Cardiac septum (tissue), 1 donor: Measurements from ENCODE around the gene MSMO1. TPM values are rescaled to one million over a fixed set of nuclear protein-coding genes. Genes with fewer than 3 reads are reported as not detected.

Source experiments
- DNase-seq: peaks from one replicate; pipeline ENCODE4 v3.0.0-alpha.2; 2020; ENCODE audit warnings: low spot score
- intact Hi-C: fragments of 100-400 bp; cut with DNase I; formaldehyde crosslinking; loops from one replicate; pipeline ENCODE4 v1.14.0; 2022
- total RNA-seq: library from RNA; stranded (reverse); fragmentation: NEBNext Ultra II Directional; extraction: Animal tissue kit (Norgen Biotek cat#: 25700); gene quantifications from one replicate; pipeline ENCODE4 v1.2.1, GENCODE V29; 2021
- donor health status: DM: no; HTN: no; CAD: no.

The MSMO1 gene
- total RNA-seq, 1 donor from 2014 or later: 19.8 TPM

DNA sequence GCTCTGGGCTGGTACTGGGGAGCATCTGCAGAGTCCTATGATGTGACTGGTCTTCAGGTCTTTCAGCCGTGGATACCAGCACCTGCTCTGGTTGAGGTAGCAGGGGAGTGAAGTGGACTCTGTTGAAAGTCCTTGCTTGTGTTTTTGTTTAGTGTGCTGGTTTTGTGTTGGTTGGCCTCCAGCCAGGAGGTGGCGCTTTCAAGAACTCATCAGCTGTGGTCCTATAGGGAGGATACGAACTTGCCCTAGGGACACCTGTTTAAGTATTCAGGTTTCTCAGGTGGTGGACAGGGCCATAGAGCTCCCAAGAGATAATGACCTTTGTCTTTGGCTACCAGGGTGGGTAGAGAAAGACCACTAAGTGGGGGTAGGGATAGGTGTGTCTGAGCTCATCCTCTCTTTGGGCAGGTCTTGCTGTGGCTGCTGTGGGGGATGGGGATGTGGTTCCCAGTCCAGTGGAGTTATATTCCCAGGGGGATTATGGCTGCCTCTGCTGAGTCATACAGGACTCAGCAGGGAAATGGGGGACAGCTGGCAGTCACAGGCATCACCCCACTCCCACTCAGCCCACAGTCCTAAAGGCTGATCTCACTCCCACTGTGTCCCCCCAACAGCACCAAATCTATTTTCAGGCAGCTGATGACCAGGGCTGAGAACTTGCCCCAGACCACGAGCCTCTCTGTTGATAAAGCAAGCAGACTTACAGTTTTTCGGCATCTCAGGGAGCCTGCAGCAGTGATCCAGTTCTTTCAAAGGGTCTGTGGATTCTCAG lies 24.1 kb downstream of the MSMO1 start:
- intact Hi-C loops: no loop called here
- no peak for DNase-seq

DNA sequence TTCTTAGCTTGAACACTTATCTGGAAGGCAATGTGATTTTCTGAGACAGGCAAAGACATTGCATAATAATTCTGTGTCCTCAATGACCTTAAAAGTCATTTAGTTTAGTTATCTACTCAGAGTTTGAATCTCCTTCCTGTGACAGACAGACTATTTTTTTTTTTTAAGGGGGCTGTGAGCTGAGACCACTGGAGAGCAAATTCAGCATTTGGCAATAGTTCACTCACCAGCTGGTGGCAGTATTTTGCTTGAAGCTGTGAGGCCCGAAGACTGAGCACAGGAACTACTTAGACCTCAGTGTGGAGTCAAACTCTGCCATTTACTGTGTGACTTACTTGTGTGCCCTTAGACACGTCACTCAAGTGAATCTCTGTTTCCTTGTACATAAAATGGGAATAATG lies 28.4 kb downstream of the MSMO1 start:
- intact Hi-C loops: loop anchor here (5.0 kb wide), 1 partner anchor 106 kb away; no protein-coding TSS in a partner anchor

DNA sequence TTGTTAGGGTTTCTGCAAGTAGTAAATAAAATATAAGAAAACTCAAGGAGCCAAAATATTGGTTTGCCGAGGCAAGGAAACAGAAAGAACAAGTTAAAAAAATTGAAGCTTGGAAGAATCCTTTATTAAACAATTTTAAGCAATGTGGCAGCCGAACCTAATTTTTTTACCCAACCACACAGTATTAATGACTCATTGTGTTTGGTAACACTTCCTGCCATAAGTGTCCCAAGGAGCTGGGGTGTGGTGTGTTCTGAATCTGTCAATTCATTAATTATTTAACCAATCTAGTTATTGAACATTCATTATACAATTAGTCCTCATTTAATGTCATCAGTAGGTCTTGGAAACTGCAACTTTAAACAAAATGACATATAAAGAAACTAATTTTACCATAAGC lies 32.0 kb downstream of the MSMO1 start:
- intact Hi-C loops: loop anchor here (5.0 kb wide), 1 partner anchor 103 kb away; no protein-coding TSS in a partner anchor

More for the DNA sequence above, 28.4 kb downstream of the MSMO1 start:
- DNase-seq: no peak

DNA sequence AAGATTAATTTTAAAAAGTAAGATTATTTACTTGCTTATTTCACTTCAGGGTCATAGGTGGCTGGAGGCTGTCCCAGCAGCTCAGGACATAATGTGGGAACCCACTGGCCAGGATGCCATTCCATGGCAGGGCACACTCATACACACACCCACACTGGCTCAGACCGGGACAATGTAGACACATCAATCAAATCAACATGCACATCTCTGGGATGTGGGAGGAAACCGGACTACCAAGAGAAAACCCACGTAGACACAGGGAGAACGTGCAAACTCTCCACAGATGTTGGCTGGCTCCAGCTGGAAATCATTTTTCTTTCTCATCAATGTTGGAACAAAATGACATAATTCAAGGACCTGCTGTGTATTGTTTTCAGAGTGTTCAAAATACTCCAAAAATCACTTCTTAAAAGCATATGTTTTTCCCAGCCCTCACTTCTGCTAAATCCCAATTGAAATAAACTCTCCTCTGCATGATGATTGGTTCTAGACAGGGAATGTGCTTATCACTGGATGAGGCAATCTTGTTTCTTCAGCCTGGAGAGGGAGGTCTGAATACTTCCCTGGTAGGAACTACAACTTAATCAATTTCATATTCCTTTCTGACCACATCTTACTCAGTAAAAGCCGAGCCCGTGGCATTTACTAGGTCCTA lies 32.7 kb downstream of the MSMO1 start:
- DNase-seq: no peak
- intact Hi-C loops: no loop called here

More for the DNA sequence above, 32.0 kb downstream of the MSMO1 start:
- DNase-seq: no peak

DNA sequence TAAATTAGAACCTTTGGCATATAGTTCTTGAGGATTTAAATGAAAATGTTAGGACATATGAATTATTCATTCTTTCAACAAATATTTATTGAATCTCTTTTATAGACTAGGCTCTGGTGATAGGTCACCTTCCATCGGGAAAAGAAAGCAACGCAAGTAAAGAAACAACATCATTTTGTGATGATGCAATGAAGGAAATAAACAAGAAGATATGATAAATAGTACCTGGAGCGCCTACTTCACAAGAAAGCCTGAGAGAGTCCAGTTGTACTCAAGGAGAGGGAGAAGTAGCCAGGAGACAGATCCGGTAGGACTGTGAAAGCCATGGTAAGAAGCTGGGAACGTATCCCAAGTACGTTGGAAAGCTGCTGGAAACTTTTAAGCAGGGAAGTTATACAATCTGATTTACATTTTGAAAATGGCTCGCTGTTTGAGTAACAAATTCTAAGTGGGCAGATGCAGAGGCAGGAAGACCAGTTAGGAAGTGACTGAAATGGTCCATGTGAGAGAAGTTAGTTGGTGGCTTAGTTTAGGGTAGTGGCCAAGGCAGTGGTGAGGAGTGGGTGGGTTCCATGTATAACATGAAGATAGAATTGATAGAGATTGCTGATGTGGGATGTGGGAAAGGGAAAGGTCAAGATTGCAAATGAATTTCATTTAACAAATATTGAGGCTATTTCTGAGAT lies 33.7 kb downstream of the MSMO1 start:
- no peak for DNase-seq
- intact Hi-C loops: no loop called here

DNA sequence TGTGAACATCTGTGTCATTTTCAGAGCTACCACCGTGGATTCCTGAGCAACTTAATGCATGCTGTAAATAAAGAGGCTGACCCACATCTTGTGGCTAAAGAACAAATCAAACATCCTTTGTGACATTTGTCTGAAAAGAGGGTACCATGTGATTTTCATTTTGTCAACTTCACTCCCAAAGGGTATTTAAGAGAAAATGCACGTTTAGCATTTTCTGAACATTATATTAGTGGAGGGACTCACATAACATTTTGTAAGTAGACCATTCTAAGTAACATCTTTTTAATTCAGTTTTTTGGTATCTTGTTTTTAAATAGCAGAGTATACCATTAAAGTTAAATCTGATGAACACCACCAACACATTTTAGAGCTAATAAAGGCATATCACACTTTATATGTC lies 34.3 kb downstream of the MSMO1 start:
- intact Hi-C loops: no loop called here
- no peak for DNase-seq

DNA sequence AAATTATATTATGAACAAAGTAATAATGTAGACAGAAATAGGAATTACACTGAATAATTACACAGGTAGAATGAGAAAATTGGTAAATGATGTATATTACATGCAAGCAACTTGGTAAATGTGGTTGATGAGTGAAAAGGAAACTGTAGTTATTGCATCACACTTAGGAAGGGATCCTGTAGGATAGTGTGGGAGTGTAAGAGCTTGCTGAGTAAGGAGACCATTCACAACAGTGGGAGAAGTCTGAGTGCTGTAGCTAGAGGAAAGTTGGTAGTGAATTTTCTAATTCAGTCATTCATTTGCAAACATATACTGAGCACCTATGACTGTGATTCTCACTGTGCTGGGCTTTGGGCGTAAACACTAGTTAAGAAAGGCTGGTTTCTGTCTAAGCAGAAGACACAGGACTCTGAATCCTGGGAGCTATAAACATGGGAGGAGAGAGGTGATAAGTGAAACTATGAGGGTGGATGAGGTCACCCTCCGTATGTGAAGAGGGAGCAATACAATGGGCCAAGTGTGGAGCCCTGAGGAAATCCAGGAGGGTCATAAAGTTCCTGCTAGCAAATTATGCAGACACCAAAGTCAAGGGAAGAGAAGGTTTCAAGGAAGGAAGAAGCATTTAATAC lies 37.1 kb downstream of the MSMO1 start:
- DNase-seq: no peak
- intact Hi-C loops: no loop called here

DNA sequence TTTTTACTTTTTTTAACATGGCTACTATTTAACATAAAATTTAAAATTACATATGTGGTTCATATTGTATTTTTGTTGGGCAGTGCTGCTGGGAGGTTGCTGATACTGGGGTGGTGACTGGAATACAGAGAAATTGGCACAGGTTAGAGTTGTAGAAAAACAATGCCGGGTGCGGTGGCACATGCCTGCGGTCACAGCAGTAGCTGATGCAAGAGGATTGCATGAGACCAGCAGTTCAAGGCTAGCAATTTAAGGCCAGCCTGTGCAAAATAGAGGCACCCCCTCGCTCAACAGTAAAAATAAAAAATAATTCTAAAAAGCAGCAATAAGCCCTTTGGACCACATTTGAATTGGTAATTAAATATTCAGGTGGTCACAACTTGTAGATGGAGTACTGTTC lies 39.6 kb downstream of the MSMO1 start:
- no peak for DNase-seq
- intact Hi-C loops: no loop called here

DNA sequence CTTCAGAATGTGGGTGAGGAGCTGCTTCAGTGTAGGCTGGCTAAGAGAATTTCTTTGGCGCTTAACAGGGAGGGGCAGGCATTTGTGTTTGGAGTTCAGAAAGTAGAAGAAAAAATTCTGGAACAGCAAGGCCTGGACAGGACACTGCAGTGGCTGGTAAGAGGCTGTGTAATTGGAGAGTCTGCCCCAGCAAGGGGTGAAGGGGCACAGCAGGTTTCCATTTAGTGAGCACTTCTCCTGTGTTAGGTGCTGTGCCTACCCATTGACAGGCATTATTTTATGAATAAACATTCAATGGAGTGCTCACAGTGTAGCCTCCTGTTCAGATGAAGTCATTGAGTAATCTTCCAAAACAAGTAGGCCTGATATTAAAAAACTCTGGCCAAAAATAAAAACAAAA lies 40.6 kb downstream of the MSMO1 start:
- DNase-seq: no peak
- intact Hi-C loops: no loop called here

DNA sequence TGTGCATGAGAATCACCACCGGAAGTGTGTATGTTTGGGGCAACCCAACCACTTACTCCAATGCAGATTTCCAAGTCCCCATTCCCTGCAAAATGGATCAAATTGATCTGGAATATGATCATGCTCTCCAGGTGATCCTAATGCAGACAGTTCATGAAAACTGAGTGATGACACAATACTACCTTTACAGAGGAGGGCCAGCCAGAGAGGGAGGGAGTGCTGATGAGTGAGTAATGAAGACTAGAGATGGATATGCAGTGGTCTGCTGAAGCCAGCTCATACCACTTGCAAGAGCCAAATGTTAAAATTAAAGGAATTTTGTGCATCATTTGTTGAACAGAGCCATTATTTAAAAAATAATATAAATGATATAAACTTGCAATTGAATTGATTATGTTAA lies 41.1 kb downstream of the MSMO1 start:
- no peak for DNase-seq
- intact Hi-C loops: no loop called here

DNA sequence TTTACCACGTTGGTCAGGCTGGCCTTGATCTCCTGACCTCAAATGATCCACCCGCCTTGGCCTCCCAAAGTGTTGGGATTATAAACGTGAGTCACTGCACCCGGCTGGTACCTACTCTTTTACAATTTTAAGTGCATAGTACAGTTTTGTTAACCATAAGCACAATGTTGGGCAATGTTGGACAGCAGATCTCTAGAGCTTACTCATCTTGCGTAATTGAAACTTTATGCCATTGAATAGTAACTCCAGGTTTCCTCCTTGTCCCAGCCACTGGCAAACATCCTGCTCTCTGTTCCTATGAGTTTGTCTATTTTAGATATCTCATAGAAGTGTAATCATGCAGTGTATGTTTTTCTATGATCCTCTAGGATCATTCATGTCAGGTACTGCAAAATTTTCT lies 42.1 kb downstream of the MSMO1 start:
- intact Hi-C loops: no loop called here
- DNase-seq: no peak

DNA sequence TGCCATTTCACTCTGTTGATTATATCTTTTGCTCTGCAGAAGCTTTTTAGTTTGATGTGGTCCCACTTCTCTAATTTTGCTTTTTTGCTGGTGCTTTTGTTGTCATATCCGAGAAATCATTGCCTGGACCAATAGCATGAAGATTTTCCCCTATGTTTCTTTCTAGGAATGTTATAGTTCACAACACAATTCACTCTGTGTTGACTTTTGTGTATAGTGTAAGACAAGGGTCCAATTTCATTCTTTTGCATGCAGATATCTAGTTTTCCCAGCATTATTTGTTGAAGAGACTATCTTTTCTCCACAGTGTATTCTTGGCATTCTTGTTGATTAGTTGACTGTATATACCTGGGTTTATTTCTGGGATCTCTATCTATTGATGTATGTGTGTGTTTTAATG lies 43.1 kb downstream of the MSMO1 start:
- no peak for DNase-seq
- intact Hi-C loops: no loop called here

DNA sequence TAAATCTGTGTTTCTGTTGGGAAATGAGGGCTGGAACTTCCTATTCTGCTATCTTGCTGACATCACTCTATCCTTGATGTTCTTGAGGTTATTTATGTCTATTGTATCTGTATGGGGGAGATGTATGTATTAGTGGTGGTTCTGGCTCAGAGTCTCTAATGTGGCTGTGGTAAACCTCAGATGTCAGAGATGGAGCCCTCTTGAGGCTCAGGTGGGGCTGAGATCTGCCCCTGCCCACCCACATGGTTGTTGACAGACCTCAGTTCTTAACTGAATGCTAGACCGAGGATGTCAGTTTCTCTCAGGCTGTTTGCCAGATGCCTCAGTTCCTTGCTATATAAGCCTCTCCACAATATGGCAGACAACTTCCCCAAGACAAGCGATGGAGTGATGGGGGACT lies 48.0 kb downstream of the MSMO1 start:
- DNase-seq: no peak
- intact Hi-C loops: no loop called here

DNA sequence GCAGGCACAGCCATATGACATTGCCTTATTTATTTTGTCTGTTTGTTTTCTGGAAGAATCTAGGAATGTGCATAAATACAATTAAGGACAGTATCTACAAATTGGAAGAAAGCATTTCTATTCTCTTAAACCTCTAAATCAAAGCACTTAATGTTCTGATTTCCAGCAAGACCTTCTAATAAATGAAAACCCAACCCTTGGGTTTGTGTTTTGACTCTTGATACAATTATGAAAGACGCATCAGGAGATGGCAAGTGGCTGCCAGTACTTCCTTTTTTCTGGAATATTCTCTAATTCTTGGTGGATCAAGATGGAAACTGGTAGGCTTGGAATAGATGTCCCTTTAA lies 50.9 kb downstream of the MSMO1 start:
- DNase-seq: no peak
- intact Hi-C loops: no loop called here

DNA sequence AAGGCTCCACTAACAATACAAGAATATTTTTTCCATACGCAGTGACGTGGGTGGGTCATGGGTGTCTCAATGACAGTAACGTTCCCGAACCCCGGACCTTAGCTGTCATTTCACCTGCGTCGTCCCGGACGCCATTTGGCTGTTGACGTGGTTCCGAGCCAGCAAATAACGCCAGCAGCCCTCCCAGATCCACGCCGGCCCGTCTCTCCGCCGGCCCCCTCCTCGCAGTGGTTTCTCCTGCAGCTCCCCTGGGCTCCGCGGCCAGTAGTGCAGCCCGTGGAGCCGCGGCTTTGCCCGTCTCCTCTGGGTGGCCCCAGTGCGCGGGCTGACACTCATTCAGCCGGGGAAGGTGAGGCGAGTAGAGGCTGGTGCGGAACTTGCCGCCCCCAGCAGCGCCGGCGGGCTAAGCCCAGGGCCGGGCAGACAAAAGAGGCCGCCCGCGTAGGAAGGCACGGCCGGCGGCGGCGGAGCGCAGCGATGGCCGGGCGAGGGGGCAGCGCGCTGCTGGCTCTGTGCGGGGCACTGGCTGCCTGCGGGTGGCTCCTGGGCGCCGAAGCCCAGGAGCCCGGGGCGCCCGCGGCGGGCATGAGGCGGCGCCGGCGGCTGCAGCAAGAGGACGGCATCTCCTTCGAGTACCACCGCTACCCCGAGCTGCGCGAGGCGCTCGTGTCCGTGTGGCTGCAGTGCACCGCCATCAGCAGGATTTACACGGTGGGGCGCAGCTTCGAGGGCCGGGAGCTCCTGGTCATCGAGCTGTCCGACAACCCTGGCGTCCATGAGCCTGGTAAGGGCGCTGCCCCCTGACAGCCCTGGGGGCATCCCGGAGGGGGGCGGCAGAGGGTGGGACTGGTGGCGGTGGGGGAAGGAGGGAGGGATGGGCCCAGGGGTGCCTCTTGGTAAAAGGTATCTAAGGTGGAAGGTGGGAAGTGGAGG lies 51.5 kb downstream of the MSMO1 start, which contains the start of gene CPE:
CPE (plus strand) TSS at position 264 of the 933 bp plus-strand sequence; CDS start at position 478, 214 bp downstream.
- peak; percentile 87 for DNase-seq
- intact Hi-C loops: no loop called here

DNA sequence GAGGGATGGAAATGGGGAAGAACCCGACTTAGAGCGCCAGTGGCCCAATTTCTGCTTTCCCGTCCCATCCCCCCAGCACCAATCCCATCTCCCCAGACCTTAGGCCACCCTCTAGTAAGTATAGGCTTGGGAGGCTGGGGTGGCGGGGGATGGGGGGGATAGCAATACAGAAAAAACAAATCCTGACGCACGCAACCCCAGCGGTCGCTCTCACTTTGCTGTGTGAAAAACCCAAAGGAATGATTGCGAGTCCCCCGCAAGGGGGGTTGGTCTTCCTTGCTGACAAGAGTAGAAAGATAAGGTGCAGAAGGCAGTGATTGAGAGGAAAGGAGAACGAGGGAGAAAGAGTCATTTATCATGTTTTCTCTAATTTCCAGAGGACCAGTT lies 52.2 kb downstream of the MSMO1 start:
- intact Hi-C loops: loop anchor here (5.0 kb wide), 1 partner anchor 83 kb away; no protein-coding TSS in a partner anchor
- DNase-seq: no peak

DNA sequence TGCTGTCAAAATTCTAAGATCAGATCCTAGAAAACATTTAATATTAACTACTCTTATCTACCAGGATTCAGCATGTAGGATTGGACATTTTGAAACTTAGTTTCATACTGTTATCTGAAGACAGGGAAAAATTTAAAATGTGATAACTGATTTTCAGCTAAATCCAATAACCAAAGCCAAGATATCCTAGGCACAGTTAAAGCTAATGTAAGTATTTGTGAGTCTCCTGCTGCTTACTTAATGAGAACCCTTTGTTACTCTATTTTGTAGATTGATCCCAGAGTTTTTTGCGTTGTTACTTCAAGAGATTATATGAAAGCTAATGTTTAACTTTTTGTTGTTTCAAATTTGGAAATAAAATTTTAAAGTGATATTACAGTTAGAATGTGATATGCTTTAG lies 53.3 kb downstream of the MSMO1 start:
- intact Hi-C loops: loop anchor here (5.0 kb wide), 1 partner anchor 81 kb away; no protein-coding TSS in a partner anchor
- no peak for DNase-seq

DNA sequence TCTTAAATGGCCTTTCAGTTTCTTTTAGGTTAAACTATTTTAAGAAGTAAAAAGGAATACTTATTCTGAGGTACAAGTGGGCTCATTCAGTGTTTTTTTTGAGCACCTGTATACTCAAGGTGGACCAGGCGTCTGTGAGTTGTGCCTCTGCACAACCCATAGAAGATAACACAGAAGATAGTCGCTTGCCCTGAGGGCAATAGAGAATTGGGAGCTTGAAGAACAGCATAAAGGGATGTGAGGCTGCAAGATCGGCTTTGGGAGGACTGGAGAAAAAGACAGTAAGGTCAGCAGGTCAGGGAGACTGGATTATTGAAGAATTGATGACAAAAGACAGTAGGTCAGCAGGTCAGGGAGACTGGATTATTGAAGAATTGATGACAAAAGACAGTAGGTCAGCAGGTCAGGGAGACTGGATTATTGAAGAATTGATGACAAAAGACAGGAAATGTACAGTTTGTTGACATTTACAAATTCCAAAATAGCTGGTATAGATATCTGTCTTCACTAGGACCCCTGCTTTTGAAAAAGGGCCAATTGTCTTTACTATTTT lies 54.4 kb downstream of the MSMO1 start:
- intact Hi-C loops: loop anchor here (5.0 kb wide), 1 partner anchor 80 kb away; no protein-coding TSS in a partner anchor

DNA sequence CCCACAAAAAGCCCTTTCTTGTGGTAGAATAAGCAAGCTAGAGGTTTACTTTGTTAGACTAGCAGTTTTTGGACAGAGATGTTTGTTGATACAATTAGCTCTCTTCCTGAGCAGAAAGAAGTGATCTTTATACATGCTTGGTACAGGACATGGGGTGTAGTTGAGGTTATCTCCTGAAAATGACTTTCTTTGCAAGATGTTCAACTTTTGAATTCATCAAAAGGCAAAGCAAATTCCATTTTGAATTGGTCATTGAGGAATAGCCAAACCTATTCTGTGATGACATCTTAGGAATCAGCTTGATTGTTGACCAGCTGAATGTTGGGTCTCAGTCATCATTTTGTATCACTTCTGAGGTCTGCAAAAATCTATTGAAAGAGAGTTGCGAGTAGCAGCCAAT lies 55.2 kb downstream of the MSMO1 start:
- intact Hi-C loops: loop anchor here (5.0 kb wide), 1 partner anchor 80 kb away; no protein-coding TSS in a partner anchor
- DNase-seq: no peak

More for the DNA sequence above, 54.4 kb downstream of the MSMO1 start:
- DNase-seq: no peak
